ENCODE results near the gene WWOX. TPM values are rescaled to one million over a fixed set of nuclear protein-coding genes. Genes with fewer than 3 reads are reported as not detected.

The WWOX gene
- total and polyA plus RNA-seq, 2 of the 4 experiments (the other 2 are of a cell fraction): 2.7 to 5.4 TPM

DNA sequence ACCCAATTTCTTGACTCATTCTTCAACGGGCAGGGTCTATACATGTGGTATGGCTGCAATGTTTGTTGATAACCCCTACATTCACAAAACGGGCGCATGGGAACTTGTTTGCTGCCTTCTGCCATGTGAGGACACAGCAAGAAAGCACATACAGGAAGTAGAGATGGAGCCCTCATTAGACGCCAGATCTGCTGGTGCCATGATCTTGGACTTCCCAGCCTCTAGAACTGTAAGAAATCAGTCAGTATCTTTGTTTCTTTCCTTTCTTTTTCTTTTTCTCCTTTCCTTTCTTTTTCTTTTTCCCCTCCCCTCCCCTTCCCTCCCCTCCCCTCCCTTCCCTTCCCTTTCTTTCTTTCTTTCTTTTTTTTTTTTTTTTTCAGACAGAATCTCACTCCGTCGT is 165.2 kb downstream of the WWOX start:
- Histone ChIP-seq H2BK15ac (ENCODE audit: low read depth, low read length) (no peak overlapping the region), H3K4ac (ENCODE audit: low read depth, low read length) (no peak overlapping the region), H3K9ac (ENCODE audit: low read depth, low read length) (no peak overlapping the region), H3K27me3 (ENCODE audit: control insufficient read depth, insufficient read depth, low read length) (no peaks in the 10 kb centered on the region), H2BK120ac (ENCODE audit: low read depth, low read length) (no peak overlapping the region), H4K20me1 (ENCODE audit: insufficient read depth, low read length) (no peaks in the 10 kb centered on the region), H3K4me3 (ENCODE audit: insufficient read depth, low read depth, low read length) (no peak overlapping the region), H2BK20ac (ENCODE audit: low read depth, low read length) (no peak overlapping the region), H3K79me1 (ENCODE audit: low read depth in 1 of 2, low read length in 2 of 2) (no peaks in the 10 kb centered on the region), H4K8ac (ENCODE audit: low read depth in 2 of 2, low read length in 2 of 2) (no peak overlapping the region), H3K23ac (ENCODE audit: low read depth, low read length) (no peak overlapping the region), H3K4me1 (ENCODE audit: control insufficient read depth, insufficient read depth, low read length) (no peaks in the 10 kb centered on the region), H3K18ac (ENCODE audit: low read depth, low read length) (no peak overlapping the region), H3K56ac (ENCODE audit: extremely low read depth, insufficient read depth, low read length) (no peak overlapping the region), H2AK5ac (ENCODE audit: low read depth, low read length) (no peak overlapping the region), H3K9me1 (ENCODE audit: insufficient read depth, low read length) (no peaks in the 10 kb centered on the region), H4K5ac (ENCODE audit: low read depth, low read length) (no peak overlapping the region), H4K91ac (ENCODE audit: insufficient read depth, low read depth, low read length) (no peak overlapping the region), H3K14ac (replicated peaks; ENCODE audit: low read depth, low read length) (no peak overlapping the region), H2BK5ac (ENCODE audit: low read depth, low read length, poor library complexity, severe bottlenecking) (no peak overlapping the region), H3K27ac (ENCODE audit: insufficient read depth, low read length) (no peak overlapping the region), H2AFZ (replicated peaks; ENCODE audit: low read length, poor library complexity) (no peak overlapping the region), H3K9me3 (ENCODE audit: control insufficient read depth, insufficient read depth, low read length) (peaks cover 11% of the 10 kb centered on the region), H3K4me2 (ENCODE audit: low read depth, low read length) (no peak overlapping the region), H2AK9ac (replicated peaks; ENCODE audit: low read depth, low read length, poor library complexity) (no peak overlapping the region), H3K36me3 (ENCODE audit: control insufficient read depth, insufficient read depth, low read length) (no peaks in the 10 kb centered on the region)
- ATAC-seq (ENCODE audit: low read depth) (no peak), DNase-seq (no peak)
- dilution Hi-C loops (cut with HindIII; ENCODE audit: low sequenced_read_pairs, unreplicated experiment): no loop called here
- ChIA-PET CTCF (no interaction called here), POLR2A (ENCODE audit: unreplicated experiment) (no interaction called here)
- in situ Hi-C loops (cut with MboI; ENCODE audit: low sequenced_read_pairs): no loop called here
- intact Hi-C loops (cut with micrococcal nuclease): no loop called here
- WGBS, 2 experiments (ENCODE audit: extremely low coverage in 2 of 2, insufficient read length in 1 of 2): no CpG with 5 or more reads among the region's 6 CpGs
- TF ChIP-seq FOS (IDR thresholded peaks at IDR 0.05; ENCODE audit: low read depth, low read length) (no peak), RFX5 (IDR thresholded peaks at IDR 0.05; ENCODE audit: low read depth, low read length) (no peak), RAD21 (IDR thresholded peaks at IDR 0.05; ENCODE audit: low read length) (no peak), SMC3 (IDR thresholded peaks at IDR 0.05; ENCODE audit: low read depth, low read length) (no peak), MXI1 (IDR thresholded peaks at IDR 0.05; ENCODE audit: borderline replicate concordance, low read depth, low read length) (no peak), CHD1 (IDR thresholded peaks at IDR 0.05; ENCODE audit: low read depth, low read length) (no peak), POLR2A (IDR thresholded peaks at IDR 0.05; ENCODE audit: low read depth, low read length) (no peak), CEBPB (IDR thresholded peaks at IDR 0.05; ENCODE audit: low read depth, low read length) (no peak), BHLHE40 (IDR thresholded peaks at IDR 0.05; ENCODE audit: low read depth, low read length) (no peak), MAFK (IDR thresholded peaks at IDR 0.05; ENCODE audit: low read depth, low read length) (no peak), RCOR1 (IDR thresholded peaks at IDR 0.05; ENCODE audit: insufficient replicate concordance, low read length) (no peak), NFE2L2 (IDR thresholded peaks at IDR 0.05; ENCODE audit: low read depth, low read length) (no peak), MAZ (IDR thresholded peaks at IDR 0.05; ENCODE audit: borderline replicate concordance, low read depth, low read length) (no peak)
- TF ChIP-seq, protein P1, sequence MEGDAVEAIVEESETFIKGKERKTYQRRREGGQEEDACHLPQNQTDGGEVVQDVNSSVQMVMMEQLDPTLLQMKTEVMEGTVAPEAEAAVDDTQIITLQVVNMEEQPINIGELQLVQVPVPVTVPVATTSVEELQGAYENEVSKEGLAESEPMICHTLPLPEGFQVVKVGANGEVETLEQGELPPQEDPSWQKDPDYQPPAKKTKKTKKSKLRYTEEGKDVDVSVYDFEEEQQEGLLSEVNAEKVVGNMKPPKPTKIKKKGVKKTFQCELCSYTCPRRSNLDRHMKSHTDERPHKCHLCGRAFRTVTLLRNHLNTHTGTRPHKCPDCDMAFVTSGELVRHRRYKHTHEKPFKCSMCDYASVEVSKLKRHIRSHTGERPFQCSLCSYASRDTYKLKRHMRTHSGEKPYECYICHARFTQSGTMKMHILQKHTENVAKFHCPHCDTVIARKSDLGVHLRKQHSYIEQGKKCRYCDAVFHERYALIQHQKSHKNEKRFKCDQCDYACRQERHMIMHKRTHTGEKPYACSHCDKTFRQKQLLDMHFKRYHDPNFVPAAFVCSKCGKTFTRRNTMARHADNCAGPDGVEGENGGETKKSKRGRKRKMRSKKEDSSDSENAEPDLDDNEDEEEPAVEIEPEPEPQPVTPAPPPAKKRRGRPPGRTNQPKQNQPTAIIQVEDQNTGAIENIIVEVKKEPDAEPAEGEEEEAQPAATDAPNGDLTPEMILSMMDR (conservative IDR thresholded peaks at IDR 0.05; ENCODE audit: low read depth, low read length): no peak
- TF ChIP-seq, protein P2, sequence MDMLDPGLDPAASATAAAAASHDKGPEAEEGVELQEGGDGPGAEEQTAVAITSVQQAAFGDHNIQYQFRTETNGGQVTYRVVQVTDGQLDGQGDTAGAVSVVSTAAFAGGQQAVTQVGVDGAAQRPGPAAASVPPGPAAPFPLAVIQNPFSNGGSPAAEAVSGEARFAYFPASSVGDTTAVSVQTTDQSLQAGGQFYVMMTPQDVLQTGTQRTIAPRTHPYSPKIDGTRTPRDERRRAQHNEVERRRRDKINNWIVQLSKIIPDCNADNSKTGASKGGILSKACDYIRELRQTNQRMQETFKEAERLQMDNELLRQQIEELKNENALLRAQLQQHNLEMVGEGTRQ (IDR thresholded peaks at IDR 0.05; ENCODE audit: low read depth, low read length): no peak
- TF ChIP-seq, protein P3, sequence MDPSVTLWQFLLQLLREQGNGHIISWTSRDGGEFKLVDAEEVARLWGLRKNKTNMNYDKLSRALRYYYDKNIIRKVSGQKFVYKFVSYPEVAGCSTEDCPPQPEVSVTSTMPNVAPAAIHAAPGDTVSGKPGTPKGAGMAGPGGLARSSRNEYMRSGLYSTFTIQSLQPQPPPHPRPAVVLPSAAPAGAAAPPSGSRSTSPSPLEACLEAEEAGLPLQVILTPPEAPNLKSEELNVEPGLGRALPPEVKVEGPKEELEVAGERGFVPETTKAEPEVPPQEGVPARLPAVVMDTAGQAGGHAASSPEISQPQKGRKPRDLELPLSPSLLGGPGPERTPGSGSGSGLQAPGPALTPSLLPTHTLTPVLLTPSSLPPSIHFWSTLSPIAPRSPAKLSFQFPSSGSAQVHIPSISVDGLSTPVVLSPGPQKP (IDR thresholded peaks at IDR 0.05; ENCODE audit: borderline replicate concordance, low read depth, low read length): no peak
- no TSS peak for BruUV-seq (replicated peaks)
